Measurements from ENCODE around the gene ARAP2.

ARAP2 gene

GRCh38 chr4:36264207-36264826 is 20.0 kb upstream of the ARAP2 start:
- no peak overlapping the region for H3K9ac ChIP-seq (ENCODE audit: low read length)

DNA sequence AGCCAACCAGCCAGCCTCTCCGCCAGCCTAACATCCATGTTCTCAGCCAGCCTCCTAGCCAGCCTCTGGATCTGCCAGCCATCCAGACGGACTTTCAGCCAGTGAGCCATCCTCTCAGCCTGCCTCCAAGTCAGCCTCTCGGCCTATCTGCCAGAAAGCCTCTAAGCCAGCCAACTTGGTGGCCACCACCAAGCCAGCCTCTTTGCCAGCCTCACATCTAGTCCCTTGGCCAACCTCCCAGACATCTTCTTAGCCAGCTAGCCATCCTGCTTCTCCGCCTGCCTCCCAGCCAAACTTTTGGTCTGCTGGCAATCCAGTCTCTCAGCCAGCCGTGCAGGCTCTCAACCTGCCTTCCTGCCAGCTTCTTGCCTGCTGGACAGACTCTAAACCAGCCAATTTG is 16.4 kb upstream of the ARAP2 start:
- H3K9me2 ChIP-seq (ENCODE audit: low read depth, low read length) = no peaks in the 10 kb centered on the region
- no peaks in the 10 kb centered on the region for H4K20me1 ChIP-seq (ENCODE audit: insufficient read depth, low read length)
- H3K4me1 ChIP-seq (ENCODE audit: insufficient read depth, low read length, severe bottlenecking) = peaks cover 72% of the 10 kb centered on the region
- no peaks in the 10 kb centered on the region for H3K36me3 ChIP-seq (ENCODE audit: insufficient read depth, low read length)
- no peak overlapping the region for H3K9ac ChIP-seq (ENCODE audit: low read length)
- H3K27me3 ChIP-seq (ENCODE audit: insufficient read depth, low read length) = no peaks in the 10 kb centered on the region
- H3F3A ChIP-seq (ENCODE audit: insufficient read depth, low read length) = 0 out of 2 replicates have a peak, but pooled peaks cover 5% of the 10 kb centered on the region
- no peaks in the 10 kb centered on the region for H3K9me3 ChIP-seq (ENCODE audit: low read length)
- H2AFZ ChIP-seq (ENCODE audit: low read length) = no peak overlapping the region
- no peak overlapping the region for H3K4me2 ChIP-seq (ENCODE audit: low read length)
- no peak overlapping the region for H3K4me3 ChIP-seq (ENCODE audit: low read depth, low read length, poor library complexity, severe bottlenecking)
- TF ChIP-seq CTCF (IDR thresholded peaks at IDR 0.05; ENCODE audit: low read length) (no peak), EZH2 (IDR thresholded peaks at IDR 0.05; ENCODE audit: borderline replicate concordance, low read length) (no peak)
- H3K79me2 ChIP-seq (ENCODE audit: insufficient read depth, low read length) = no peaks in the 10 kb centered on the region
- peak overlapping the region; percentile 10 for H3K27ac ChIP-seq (ENCODE audit: low read depth, low read length, poor library complexity, severe bottlenecking)

More at GRCh38 chr4:36264207-36264826, 20.0 kb upstream of the ARAP2 start:
- Histone ChIP-seq H3K9me2 (ENCODE audit: low read depth, low read length) (no peaks in the 10 kb centered on the region), H3K79me2 (ENCODE audit: insufficient read depth, low read length) (no peaks in the 10 kb centered on the region), H3K4me3 (ENCODE audit: low read depth, low read length, poor library complexity, severe bottlenecking) (no peak overlapping the region), H3K27ac (ENCODE audit: low read depth, low read length, poor library complexity, severe bottlenecking) (peak overlapping the region; percentile 82), H3K36me3 (ENCODE audit: insufficient read depth, low read length) (no peaks in the 10 kb centered on the region), H3K27me3 (ENCODE audit: insufficient read depth, low read length) (no peaks in the 10 kb centered on the region), H3K9me3 (ENCODE audit: low read length) (no peaks in the 10 kb centered on the region), H3K4me1 (ENCODE audit: insufficient read depth, low read length, severe bottlenecking) (peaks cover 77% of the 10 kb centered on the region), H3K4me2 (ENCODE audit: low read length) (no peak overlapping the region), H4K20me1 (ENCODE audit: insufficient read depth, low read length) (no peaks in the 10 kb centered on the region), H3F3A (ENCODE audit: insufficient read depth, low read length) (no peaks in the 10 kb centered on the region), H2AFZ (ENCODE audit: low read length) (no peak overlapping the region)
- TF ChIP-seq EZH2 (IDR thresholded peaks at IDR 0.05; ENCODE audit: borderline replicate concordance, low read length) (no peak), CTCF (IDR thresholded peaks at IDR 0.05; ENCODE audit: low read length) (no peak)

DNA sequence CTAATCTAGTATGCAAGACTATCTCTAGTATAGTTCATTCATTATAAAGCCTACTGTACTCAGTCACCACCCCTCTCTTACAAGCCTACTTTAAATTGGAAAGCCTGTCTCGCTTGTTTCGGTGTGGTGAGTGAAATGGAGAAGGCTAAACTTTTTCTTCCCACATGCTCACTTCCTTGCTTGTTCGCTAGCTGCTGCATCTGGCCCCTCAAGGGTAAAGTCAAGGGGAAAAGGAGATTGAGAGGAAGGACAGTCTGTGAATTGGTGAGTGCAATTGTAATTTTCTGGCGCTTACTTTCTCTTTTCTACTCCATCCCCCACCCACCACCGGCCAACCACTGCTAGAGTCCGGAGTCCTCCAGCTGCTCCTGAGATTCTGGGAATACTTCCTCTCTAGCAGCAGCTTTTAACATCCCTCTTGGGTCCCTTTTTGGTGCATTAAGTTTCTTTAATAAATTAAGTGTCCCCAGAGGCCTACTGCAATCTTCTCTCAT is 12.1 kb upstream of the ARAP2 start:
- no peaks in the 10 kb centered on the region for H3K9me3 ChIP-seq (ENCODE audit: low read length)
- peak overlapping the region; percentile 88 for H3K4me2 ChIP-seq (ENCODE audit: low read length)
- H3K79me2 ChIP-seq (ENCODE audit: insufficient read depth, low read length) = no peaks in the 10 kb centered on the region
- H3K4me1 ChIP-seq (ENCODE audit: insufficient read depth, low read length, severe bottlenecking) = peaks cover 65% of the 10 kb centered on the region
- peak overlapping the region; percentile 84 for H3K9ac ChIP-seq (ENCODE audit: low read length)
- 0 out of 2 replicates have a peak, but pooled peaks cover 5% of the 10 kb centered on the region for H3F3A ChIP-seq (ENCODE audit: insufficient read depth, low read length)
- H3K27ac ChIP-seq (ENCODE audit: low read depth, low read length, poor library complexity, severe bottlenecking) = peak overlapping the region; percentile 98
- H4K20me1 ChIP-seq (ENCODE audit: insufficient read depth, low read length) = no peaks in the 10 kb centered on the region
- H3K9me2 ChIP-seq (ENCODE audit: low read depth, low read length) = no peaks in the 10 kb centered on the region
- H2AFZ ChIP-seq (ENCODE audit: low read length) = peak overlapping the region; percentile 88
- no peak for TF ChIP-seq CTCF (IDR thresholded peaks at IDR 0.05; ENCODE audit: low read length)
- TF ChIP-seq EZH2 (IDR thresholded peaks at IDR 0.05; ENCODE audit: borderline replicate concordance, low read length) = no peak
- peak overlapping the region; percentile 59 for H3K4me3 ChIP-seq (ENCODE audit: low read depth, low read length, poor library complexity, severe bottlenecking)
- no peaks in the 10 kb centered on the region for H3K36me3 ChIP-seq (ENCODE audit: insufficient read depth, low read length)
- no peaks in the 10 kb centered on the region for H3K27me3 ChIP-seq (ENCODE audit: insufficient read depth, low read length)
